H1 (cell line): ENCODE results near the gene SBF2. TPM values are rescaled to one million over a fixed set of nuclear protein-coding genes. Genes with fewer than 3 reads are reported as not detected.

ENCODE experiments used
- CHD7 ChIP-seq: fragments of 300-600 bp; sonication (generic); IDR thresholded peaks from 2 replicates; pipeline ENCODE4 v1.7.1; 2012; ENCODE audit warnings: low read length, moderate library complexity, mild to moderate bottlenecking, inconsistent platforms; ENCODE audit not compliant: insufficient replicate concordance
- RAD21 ChIP-seq, 2 experiments: IDR thresholded peaks in 1 of 2; conservative IDR thresholded peaks in 1 of 2; 2 replicates each; pipeline ENCODE4 v1.6.1; 2011; ENCODE audit warnings: low read depth in 2 of 2, low read length in 2 of 2, improper control_type of control experiment in 1 of 2, inconsistent platforms in 1 of 2, mild to moderate bottlenecking in 1 of 2, moderate library complexity in 1 of 2
- TAF1 ChIP-seq: IDR thresholded peaks from 2 replicates; pipeline ENCODE4 v1.6.1; 2011; ENCODE audit warnings: mild to moderate bottlenecking, low read depth, low read length
- polyA plus RNA-seq, 7 experiments: library from polyadenylated mRNA; depleted of rRNA in 3 of 7; stranded (reverse) in 5 of 7; unstranded in 2 of 7; fragments of >200 nt in 5 of 7; fragments of 200-250 nt in 2 of 7; gene quantifications; 1 replicate in 5 of 7; 2 replicates in 1 of 7; 4 replicates in 1 of 7; pipeline versions ENCODE4 v1.2.1 to v1.2.3, GENCODE V29; 2011 to 2013; ENCODE audit warnings: missing spikeins in 2 of 7, mixed read lengths in 2 of 7
- total RNA-seq: library from RNA; stranded (reverse); fragmentation: NEBNext Ultra II Directional; extraction: Animal tissue kit (Norgen Biotek cat#: 25700); gene quantifications from 2 replicates; pipeline ENCODE4 v1.2.1, GENCODE V29; 2021

Gene SBF2
- total and polyA plus RNA-seq, 2 of the 8 experiments (the other 6 are each of a cell fraction or from before 2014, with no cell fraction given): 36.7 to 50.5 TPM

- TF ChIP-seq CHD7 (no peak), RAD21 (IDR thresholded peaks at IDR 0.05 in 1 of 2, conservative IDR thresholded peaks at IDR 0.05 in 1 of 2; ENCODE audit: low read depth in 2 of 2, low read length in 2 of 2) (no peak), TAF1 (no peak)
Observed at GRCh38 chr11:10327254-10327653, 33.2 kb upstream of the SBF2 start (continued).
